ENCODE results near the gene SNX25.
"Not testable (repeated sequence)": the region's sequence is repeated elsewhere in the genome, so short reads cannot be mapped to it uniquely, and the experiment has no call there.

Gene SNX25

DNA sequence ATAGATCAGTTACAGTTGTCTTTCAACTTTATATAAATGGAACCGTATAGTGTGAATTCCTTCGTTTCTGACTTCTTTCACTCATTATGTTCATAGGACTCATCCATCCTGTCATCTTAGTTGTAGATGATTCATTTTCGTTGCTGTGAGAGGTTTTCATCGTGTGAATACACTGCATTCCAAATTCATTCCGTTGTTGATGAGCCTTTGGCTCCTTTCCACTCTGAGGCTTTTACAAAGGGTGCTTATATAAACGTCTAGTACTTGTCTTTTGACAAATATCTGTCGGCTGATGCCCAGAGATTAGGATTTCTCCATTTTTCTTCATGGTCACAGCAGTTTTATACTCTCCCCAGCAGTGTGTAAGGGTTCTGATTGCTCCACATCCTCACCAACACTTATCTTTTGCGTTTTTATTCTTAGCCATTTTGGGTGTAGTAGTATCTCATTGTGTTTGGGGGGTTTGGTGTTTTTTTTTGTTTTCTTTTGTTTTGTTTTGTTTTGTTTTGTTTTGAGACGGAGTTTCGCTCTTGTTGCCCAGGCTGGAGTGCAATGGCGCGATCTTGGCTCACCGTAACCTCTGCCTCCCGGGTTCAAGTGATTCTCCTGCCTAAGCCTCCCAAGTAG, 137.7 kb downstream of the SNX25 start:
- DNase-seq, result no peak

DNA sequence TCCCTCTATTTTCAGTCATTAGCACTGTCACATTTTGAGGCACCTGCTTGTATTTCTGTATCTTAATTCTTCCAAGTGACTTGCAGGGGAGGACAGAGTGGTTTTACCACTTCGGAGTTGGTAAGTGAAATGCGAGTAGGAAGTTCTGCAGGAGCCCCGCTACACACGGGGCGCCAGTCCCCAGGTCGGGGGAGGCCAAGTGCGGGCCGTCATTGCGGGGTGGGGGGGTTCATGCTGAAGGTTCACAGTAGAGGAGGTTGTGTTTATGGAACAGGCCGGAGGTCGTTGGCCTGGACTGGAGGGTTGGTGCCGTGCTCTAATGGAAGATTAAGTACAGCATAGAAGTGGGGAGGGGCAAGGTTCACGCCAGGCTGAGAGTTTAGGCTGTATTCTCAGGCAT, 142.3 kb downstream of the SNX25 start:
- DNase-seq, result no peak

DNA sequence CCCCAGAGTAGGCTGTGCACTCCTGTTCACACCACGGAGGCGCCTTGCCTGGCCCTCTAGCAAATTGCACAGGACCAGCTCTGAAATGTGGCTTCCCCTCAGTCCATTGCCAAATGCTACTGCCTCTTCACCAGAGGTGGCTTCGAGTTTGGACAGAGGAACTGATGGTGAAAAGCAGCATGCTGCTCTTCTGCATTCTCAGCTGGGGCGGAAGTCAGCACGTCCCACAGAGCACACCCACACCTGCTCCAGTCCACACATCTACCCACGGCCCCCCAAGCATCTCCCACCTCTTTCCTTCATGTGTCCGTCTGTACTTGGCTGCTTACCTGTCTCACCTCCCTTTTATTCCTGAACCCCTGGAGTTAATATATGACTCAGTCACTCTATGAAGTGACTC, 142.8 kb downstream of the SNX25 start:
- no peak for DNase-seq

DNA sequence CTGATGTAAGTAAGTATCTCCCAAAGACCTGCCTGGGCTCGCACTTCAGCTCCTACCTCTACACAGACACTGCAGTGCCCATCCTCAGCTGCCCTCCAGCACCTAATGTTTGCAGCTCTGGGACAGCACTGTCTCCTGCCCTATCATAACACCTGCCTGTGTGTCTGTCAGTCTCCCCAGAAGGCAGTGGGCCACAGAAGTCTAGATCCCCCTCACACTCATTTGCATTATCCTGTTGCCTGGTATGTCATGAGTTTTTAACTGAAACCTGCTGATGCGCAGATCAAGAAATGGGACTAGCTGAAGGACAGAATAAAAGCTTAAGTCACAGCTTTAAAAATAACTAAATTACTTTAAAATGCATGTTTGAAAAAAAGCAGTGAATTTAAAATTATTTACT, 143.3 kb downstream of the SNX25 start:
- no peak for DNase-seq

DNA sequence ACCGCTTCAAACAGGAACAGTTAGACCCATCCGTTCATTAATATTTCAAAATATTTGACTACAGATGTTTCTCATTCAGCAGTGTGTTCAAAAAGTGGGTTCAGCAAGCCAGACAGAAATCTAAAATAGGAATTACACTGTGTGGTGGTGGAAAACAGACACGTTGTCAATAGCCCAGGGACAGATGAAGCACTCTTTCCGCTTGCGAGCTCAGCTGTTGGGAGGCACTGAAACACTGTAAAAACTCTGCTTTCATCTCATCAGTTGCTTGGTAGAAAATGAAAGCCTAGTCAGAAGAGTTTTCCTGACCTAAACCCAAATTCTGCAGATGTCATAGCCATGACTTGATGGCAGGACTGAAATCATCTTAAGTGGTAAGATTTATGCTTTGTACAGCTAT, 147.8 kb downstream of the SNX25 start:
- DNase-seq, result no peak

DNA sequence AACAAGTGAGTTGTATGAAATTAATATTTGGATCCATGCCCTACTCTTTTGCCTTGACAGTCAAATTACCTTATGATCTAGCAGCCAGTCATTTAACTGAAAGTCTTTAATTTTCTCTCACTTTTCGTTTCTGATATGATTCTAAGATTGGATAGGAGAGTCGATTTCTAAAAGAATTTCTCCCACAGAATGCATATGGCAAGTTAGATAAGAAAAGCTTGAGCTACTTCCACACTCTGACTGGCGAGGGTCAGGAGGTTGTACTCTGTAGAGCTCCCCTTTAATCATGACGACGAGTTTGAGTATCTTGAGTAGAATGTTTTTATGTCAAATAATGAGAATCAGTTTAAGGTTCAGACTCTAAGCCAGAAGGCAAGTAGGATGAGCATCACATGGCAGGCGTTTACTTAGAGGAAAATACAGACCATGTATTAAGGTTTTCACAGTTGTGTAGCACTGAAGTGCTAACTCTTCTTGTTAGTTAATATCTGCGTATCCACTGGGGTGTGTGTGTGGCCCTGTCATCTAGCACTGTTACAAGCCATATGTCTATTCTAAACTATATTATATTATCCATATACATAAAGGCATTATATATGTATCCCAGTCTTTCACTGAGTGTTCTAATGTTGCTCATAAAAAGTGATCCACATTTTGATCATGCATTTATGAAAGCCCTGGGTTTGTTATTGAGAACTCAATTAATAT, 148.5 kb downstream of the SNX25 start:
- DNase-seq, result no peak

DNA sequence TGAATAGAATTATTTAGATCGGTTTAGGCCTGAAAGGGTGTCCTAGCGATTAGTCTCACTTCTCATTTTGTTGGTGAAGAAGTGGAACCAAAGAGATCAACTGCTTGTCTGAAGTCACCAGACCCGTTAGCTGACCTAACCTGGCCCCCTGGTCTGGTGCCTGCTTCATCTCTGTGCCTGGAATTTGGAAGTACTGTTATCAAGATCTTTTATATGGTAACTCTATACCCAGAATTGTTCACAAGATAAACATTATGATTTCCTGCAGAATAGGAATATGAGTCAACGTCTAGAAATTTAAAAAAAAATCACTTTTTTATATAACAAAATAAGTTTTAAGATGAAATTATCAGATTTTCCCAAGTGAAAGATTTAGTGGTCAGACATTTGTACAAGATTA, 149.1 kb downstream of the SNX25 start:
- DNase-seq, result no peak

DNA sequence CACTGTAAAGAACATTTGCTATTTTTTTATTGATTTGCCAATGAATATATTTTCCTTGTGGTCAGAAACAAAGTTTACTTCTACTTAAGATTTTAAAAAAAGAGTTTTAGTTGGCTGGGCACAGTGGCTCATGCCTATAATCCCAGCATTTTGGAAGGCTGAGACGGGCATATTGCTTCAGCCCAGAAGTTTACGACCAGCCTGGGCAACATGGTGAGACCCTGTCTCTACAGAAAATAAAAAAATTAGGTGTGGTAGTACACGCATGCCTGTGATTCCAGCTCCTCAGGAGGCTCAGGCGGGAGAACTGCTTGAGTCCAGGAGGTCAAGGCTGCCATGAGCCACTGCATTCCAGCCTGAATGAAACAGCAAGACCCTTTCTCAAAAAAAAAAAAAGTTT, 149.6 kb downstream of the SNX25 start:
- no peak for DNase-seq

DNA sequence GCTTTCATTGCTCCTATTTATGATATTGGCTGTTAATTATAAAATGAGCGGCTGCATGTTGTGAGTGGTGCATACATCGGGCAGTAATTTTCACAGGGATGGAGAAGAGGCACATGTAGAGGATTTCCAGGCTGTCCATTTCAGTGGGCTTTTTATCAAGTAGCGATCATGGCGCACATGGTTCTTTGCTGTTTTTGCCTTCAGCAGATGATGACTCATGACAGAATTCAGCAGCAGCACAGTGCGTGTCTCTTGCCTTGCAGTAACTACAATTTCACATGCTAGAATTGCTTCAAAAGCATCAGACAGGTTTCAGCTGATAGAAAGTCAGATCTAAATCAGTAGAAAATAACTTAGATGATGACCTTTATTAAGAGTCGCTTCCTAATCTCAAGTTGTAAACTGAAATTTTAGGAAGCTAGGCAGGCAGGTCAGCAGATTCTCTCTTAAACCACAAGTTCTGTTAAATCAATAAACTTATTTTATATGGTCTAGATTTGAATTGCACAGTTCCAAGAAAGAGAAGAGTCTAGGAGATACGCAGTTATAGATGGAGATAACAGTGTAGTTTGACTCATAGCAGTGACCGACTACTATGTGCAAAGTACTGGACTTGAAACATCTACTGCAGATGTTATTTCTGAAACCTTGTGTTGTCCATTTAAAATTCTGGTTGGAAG, 150.5 kb downstream of the SNX25 start:
- no peak for DNase-seq

DNA sequence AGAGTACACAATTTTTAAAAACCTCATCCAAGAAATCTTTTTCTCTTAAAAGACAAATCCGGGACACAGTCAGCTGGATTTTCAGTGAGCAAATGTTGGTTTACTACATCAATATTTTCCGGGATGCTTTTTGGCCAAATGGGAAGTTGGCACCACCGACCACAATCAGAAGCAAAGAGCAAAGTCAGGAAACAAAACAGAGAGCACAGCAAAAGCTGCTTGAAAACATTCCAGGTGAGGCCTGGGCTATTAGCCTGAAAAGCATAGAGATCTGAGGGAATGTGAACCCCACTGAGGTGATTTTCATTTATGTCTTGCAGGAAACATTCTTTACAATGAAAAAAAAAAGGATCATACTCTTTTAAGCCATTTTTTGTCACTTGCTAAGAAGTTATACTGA, 152.5 kb downstream of the SNX25 start:
- no peak for DNase-seq

DNA sequence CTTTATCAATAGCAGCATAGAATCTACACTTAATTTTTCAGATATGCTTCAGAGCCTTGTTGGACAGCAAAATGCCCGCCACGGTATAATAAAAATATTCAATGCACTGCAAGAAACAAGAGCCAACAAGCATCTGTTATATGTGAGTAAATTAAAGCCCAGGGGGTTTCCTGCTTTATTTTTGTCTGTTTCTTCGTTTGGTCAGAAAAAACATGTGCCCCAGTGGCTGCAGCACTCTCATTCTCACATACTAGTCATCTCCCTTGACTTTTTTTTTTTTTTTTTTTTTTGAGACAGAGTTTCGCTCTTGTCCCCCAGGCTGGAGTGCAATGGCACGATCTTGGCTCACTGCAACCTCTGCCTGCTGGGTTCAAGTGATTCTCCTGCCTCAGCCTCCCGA, 153.2 kb downstream of the SNX25 start:
- not testable (repeated sequence) for DNase-seq

DNA sequence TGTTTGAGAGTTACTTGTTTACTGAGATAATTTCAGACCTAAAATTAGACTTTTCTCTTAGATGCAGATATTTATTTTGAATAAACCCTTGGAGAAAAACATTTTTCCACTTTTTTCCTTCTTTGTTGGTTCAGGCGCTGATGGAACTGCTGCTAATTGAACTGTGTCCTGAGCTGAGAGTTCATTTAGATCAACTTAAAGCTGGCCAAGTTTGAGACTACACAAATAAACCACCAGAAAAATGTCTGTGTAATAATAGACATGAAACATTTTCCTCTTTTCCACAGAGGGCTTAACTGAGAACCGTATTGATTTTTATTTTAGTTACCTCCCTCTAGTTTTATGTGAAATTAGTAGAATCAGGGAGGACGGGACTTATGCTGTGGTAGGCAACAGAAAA, 153.9 kb downstream of the SNX25 start:
- DNase-seq, result no peak

DNA sequence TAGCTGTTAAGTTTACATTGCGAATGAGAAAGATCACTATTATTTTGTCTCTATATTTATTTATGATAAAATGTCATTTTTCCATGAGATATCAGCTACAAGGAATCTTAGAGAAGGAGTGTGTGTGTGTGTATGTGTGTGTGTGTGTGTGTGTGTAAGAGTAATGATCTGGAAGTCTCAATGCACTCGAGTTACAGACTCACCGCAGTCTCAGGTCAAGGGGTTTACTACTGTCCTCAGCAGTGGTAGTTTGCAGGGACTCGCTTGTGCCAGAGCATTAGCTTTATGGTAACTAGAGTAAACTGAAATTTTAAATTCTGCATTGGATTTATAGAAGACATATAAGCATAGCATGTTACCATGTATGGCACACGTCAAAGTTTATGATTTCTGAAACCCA, 155.5 kb downstream of the SNX25 start:
- no peak for DNase-seq

DNA sequence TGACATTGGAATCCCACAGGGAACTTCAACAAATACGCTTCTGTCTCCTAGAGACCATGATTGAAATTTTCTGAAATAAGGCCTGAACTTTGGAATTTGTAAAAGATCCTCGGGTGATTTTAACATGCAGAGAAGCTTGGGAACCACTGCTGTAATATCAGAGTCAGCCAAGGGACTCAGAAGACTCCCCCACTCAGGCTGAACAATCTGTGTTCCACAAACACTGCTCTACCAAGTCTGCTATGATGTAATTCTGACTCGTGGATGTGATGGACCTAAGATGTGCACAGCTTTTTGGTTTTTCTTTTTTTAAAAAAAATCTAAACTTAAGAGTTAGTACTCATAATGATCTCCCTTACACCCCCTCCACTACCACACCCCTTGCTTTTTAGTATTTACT, 160.3 kb downstream of the SNX25 start:
- DNase-seq, result no peak

DNA sequence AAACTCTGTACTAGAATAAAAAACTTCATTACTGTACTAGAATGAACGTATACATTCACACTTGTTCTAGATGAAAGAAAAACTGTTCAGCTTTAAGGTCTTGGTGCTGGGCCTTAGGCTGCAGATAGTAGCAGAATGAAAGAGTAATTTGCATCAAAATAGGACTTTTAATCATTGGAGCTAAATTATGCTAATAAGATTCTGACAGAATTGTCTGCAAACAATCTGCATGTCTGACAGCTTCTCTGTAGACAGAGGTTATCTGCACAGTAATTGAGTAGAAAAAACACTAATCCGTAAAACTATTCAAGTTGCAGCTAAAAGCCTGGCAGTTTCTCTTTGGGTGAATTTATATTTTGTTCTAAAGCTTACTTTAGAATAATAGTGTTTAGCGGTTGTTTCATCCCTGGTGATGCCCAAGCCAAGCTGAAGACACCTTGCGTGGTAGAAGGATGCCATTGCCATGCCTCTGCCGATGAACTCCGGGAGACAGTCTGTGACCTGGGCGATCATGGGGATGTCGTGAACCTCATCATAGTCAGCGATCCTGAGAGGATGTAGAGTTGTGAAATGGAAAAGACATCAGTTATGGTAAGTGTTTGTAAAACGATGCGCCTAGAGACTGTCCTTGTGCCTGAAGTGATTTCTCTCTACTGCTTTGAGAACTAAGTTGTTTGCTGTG, 161.0 kb downstream of the SNX25 start:
- no peak for DNase-seq

DNA sequence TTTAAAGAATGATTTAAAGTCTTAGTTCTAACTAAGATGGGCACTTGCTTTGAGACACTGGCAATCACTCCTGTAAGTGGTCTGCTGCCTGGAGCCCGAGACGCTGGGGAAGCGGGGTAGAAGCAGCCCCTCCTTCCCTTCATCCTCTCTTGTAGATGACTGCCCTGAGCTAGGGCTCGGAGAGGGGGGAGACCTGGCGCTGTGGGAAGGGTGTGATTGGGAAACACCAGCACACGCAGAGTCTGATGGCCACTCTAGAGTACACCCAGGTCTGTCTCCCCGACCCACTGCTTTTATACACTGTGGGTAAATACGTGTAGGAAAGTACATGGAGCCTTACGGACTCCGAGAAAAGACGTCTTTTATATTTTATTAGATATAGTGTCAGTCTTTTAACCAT, 162.3 kb downstream of the SNX25 start:
- no peak for DNase-seq

DNA sequence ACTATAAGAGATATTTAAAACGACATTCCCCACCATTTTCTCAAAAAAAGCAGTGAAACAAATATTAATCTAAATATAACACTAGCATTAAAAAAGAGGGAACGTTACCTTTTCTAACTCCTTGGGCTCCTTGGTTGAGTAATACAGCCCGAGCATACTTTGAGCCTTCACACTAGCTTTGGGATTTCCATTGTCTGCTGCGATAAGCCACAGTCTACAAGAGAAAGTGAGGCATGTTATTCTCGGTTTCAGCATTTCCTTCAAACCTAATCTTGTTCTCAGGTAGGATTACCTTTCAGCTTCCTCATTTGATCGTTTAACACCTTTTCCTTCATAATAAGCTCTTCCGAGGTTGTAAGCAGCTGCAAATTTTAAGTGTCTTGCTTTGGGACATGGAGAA, 164.6 kb downstream of the SNX25 start:
- no peak for DNase-seq

DNA sequence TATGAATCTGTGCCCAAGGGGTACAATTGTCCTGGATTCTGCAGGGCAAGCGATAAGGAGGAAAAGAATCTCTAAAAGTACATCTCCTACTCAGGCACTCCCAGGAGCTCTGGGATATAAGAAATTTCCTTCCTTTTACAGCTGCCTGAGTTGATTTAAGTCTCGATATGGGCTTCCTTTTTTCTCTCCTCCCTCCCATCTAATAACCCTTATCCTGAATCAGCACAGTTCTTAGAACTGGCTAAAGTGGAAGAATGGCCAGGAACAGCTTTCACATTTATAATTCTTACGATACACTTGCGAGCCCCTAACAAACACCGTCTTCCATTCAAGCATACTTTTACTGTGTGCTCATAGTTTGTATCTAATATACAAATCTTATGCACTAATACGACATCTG, 165.2 kb downstream of the SNX25 start:
- DNase-seq, result no peak

DNA sequence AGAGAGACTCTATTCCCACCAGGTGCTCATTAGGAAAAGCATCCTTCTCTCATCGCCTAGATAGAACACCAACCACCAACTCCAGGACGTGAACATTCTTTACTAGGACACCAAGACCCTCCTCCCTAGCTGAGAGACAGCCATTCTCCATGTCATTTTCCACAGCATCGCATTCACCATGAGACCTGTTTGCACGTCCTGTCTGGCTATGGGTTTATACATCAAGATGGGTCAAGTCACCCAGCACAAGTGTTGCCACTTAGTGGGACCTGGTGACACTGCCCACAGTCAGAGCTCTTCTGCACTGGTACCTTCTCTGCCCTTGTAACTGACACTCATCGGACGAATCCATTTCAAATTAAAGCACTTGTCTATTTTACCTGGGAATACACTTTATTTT, 168.9 kb downstream of the SNX25 start:
- no peak for DNase-seq

DNA sequence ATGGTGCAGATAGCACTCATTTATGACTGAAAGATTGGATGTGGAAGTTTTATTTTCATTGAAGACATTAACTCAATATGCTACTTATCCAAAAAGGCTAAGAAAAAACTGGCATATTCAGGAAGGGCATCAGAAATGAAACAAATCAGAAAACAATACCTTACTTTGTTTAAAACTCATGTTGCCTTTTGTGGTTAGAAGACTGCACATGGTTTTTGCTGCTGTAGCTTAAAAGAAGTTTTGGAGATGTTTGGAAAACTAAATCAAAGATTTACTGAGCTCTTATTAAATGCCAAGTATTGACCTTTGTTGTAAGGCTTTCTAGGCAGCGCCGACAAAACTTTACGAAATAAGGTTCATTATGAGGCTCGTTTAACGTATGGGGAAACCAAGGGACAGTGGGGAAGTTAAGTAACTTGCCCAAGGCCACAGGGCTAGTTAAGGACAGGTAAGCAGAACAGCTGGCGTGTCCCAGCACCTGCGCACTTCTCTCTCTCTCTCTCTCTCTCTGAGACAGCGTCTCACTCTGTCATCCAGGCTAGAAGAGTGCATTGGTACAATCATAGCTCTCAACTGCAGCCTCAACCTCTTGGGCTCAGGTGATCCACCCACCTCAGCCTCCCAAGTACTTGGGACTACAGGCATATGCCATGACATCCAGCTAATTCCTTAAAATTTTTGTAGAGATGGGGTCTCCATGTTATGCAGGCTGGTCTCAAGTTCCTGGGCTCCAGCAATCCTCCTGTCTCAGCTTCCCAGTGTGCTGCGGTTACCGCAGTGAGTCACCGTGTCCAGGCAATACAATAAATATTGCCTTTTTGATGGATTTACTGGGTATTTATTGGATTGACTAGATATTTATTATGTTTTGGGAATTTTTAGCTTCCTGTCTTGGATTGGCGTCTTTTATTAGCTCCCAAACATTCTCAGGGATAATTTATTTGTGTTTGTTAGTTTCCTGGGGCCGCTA, 170.2 kb downstream of the SNX25 start:
- DNase-seq, result no peak

DNA sequence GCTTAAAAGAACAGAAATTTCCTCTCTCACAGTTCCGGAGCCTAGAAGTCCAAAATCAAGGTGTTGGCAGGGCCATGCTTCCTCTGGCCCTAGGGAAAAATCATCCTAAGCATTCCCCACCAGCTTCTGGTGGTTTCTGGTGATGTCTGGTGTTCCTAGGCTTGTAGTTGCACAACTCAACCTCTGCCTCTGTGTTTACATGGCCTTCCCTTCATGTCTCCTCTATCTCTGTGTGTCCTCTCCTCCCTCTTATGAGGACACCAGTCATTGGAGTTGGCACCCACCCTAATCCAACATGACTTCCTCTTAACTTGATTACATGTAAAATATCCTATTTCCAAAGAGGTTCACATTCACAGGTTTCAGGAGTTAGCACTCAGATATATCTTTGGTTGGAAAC, 170.9 kb downstream of the SNX25 start:
- no peak for DNase-seq

DNA sequence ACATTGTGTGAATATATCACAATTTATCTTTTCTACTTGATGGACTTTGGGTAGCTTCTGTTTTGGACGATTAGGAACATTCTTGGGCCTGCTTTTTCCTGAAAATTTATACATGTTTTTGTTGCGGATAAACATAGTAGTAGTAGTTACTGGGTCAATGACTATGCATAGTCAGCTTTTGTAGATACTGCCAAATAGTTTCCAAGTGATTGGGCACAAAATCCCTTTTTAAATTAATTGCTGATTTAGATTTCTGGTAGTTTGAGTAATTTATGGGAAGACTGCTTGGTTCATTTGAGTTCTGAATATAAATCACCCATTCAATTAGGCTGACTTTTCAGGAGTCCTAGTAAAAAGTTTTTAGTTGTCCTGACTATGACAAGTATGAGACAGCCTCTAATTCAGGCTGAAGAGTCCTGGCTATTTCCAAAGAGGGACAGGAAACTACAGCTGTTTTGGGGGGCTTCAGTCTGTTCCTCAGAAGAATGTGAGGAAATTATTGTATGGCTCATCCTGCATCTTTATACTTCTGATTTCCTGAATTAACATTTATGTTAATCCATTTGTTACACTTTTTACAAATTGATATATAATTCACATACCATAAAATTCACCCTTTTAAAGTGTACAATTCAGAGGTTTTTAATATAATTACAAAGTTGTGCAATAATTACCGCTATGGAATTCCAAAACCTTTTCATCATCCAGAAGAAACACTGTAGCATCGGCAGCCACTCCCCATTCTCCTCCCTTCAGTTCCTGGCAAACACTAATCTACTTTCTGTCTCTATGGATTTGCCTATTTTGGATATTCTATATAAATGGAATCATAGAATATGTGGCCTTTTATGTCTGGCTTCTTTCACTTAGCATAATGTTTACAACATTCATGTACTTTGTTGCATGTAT, 172.1 kb downstream of the SNX25 start:
- no peak for DNase-seq

Data from NCI-H2081 (cell line).